Measurements from ENCODE around the gene SGO1.

The SGO1 gene

DNA sequence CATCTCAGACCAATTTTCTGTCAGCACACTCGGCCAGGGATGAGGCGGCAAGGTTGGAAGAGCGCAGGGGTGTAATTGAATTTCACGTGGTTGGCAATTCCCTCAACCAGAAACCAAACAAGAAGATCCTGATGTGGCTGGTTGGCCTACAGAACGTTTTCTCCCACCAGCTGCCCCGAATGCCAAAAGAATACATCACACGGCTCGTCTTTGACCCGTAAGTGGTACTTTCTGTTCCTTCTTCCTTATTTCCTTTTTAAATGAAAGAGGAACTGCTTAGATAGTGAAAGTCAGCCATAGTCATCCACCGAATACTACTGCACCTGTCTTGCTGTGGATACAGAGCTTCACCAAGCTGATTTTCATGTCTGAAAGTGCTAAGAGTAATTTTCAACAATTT lies 60.1 kb downstream of the SGO1 start:
- DNase-seq (ENCODE audit: low spot score): peak; percentile 72
- TF ChIP-seq, protein P1, sequence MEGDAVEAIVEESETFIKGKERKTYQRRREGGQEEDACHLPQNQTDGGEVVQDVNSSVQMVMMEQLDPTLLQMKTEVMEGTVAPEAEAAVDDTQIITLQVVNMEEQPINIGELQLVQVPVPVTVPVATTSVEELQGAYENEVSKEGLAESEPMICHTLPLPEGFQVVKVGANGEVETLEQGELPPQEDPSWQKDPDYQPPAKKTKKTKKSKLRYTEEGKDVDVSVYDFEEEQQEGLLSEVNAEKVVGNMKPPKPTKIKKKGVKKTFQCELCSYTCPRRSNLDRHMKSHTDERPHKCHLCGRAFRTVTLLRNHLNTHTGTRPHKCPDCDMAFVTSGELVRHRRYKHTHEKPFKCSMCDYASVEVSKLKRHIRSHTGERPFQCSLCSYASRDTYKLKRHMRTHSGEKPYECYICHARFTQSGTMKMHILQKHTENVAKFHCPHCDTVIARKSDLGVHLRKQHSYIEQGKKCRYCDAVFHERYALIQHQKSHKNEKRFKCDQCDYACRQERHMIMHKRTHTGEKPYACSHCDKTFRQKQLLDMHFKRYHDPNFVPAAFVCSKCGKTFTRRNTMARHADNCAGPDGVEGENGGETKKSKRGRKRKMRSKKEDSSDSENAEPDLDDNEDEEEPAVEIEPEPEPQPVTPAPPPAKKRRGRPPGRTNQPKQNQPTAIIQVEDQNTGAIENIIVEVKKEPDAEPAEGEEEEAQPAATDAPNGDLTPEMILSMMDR (IDR thresholded peaks at IDR 0.05; ENCODE audit: extremely low read depth, missing control alignments): no peak

DNA sequence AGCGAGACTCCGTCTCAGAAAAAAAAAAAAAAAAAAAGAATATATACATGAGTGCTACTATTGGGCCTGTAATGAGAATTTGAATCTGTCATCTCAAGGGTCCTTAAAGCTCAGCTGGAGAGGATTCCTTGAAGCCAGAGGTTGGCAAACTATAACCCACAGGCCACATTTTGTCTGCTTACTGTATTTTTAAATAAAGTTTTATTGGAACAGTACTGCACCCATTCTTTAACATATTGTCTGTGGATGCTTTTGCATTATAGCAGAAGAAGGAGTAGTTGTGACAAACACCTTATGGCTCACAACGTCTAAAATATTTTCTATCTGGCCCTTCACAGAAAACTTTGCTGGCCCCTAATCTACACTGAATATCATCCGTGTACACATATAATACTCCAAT lies 60.7 kb downstream of the SGO1 start:
- no peak for DNase-seq (ENCODE audit: low spot score)
- TF ChIP-seq, protein P1 (IDR thresholded peaks at IDR 0.05; ENCODE audit: extremely low read depth, missing control alignments): no peak

DNA sequence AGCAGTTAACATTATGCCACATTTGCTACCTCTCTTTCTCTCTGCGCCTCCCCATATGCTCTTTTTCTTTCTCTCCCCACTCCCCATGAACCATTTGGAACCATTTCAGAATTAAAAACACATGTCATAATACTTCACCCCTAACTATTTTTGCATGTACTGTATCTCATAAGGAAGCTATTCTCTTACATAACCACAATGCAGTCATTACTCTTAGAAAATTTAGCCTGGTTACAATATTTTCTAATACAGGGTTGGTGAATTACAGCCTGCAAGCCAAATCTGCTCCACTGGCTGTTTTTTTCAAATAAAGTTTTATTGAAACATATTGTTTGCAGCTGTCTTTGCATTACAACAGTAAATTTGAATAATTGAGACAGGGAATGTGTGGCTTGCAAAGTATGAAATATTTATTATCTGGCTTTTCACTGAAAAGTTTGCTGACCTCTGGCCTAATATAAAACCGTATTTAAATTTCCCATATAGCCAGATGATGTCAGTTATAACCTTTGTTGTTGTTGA lies 62.8 kb downstream of the SGO1 start:
- TF ChIP-seq, protein P1 (IDR thresholded peaks at IDR 0.05; ENCODE audit: extremely low read depth, missing control alignments): no peak
- DNase-seq (ENCODE audit: low spot score): no peak

DNA sequence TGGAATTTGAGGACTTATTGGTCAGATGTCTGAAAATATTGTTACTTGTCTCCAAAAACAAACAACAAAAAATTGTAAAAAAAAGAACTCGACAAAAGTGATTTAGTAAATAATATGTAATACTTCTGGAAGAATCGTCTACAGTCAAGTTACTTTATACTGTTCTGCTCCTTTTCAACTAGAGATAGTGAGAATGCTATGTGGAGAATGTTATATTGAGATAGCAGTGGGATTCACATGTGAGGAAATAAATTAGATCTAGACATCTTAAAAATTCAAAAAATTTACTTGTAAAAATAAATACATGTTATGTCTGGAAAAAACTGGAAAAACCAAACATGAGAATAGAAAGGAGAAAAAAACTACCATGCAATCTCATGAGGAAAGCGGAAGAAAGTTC lies 64.9 kb downstream of the SGO1 start:
- TF ChIP-seq, protein P1 (IDR thresholded peaks at IDR 0.05; ENCODE audit: extremely low read depth, missing control alignments): no peak
- DNase-seq (ENCODE audit: low spot score): no peak

Data from GM20000 (cell line).